H1 (cell line): ENCODE results near the gene SMYD3. TPM values are rescaled to one million over a fixed set of nuclear protein-coding genes. Genes with fewer than 3 reads are reported as not detected.

Source experiments
- CTCF ChIA-PET: fragments of 300-600 bp; sonication (Branson Sonifier 250); formaldehyde crosslinking; loops from one replicate; lab custom pipeline; 2021; ENCODE audit not compliant: partially characterized antibody; lab: Charles Lee
- POLR2A ChIA-PET: fragments of 300-600 bp; sonication (Branson Sonifier 250); formaldehyde crosslinking; loops from one replicate; lab custom pipeline; 2021; ENCODE audit warnings: inconsistent platforms; ENCODE audit not compliant: partially characterized antibody; lab: Charles Lee
- DNase-seq, 2 experiments: peaks; one replicate each; pipeline versions ENCODE4 v3.0.0 to v3.0.0-alpha.2; 2010 to 2022; ENCODE audit warnings: low spot score in 2 of 2, low read depth in 1 of 2, mixed read lengths in 1 of 2
- FAIRE-seq: peaks from 2 replicates; lab custom pipeline; 2011; peaks lifted over from hg19 to GRCh38; lab: Jason Lieb, UNC
- H2AFZ ChIP-seq: 2 replicates; pipeline ENCODE4 v1.8.1; 2012; ENCODE audit warnings: low read length, inconsistent platforms
- H2AK5ac ChIP-seq: 2 replicates; pipeline ENCODE4 v1.6.1; 2013; ENCODE audit warnings: low read depth, low read length
- H2BK120ac ChIP-seq: replicated peaks from 2 replicates; pipeline ENCODE3; 2013; ENCODE audit warnings: low read depth, low read length, inconsistent platforms
- H2BK12ac ChIP-seq: 2 replicates; pipeline ENCODE4 v1.6.1; 2013; ENCODE audit warnings: low read depth, low read length
- H2BK15ac ChIP-seq: 2 replicates; pipeline ENCODE4 v1.6.1; 2013; ENCODE audit warnings: low read length
- H2BK20ac ChIP-seq: 2 replicates; pipeline ENCODE4 v1.6.1; 2013; ENCODE audit warnings: low read length
- H2BK5ac ChIP-seq: 2 replicates; pipeline ENCODE4 v1.6.1; 2013; ENCODE audit warnings: low read depth, low read length
- H3K14ac ChIP-seq: 2 replicates; pipeline ENCODE4 v1.6.1; 2013; ENCODE audit warnings: inconsistent platforms; ENCODE audit not compliant: insufficient read length
- H3K18ac ChIP-seq: 2 replicates; pipeline ENCODE4 v1.6.1; 2013; ENCODE audit warnings: low read length; ENCODE audit errors: extremely low read depth
- H3K23ac ChIP-seq: 2 replicates; pipeline ENCODE4 v1.6.1; 2013; ENCODE audit warnings: inconsistent platforms; ENCODE audit not compliant: insufficient read length
- H3K23me2 ChIP-seq: 2 replicates; pipeline ENCODE4 v1.6.1; 2013; ENCODE audit warnings: low read depth, low read length
- H3K27ac ChIP-seq: 2 replicates; pipeline ENCODE4 v1.6.1; 2011; ENCODE audit warnings: low read depth, low read length, inconsistent platforms
- H3K27me3 ChIP-seq, 4 experiments: replicated peaks in 1 of 4; 1 replicate in 1 of 4; 2 replicates in 3 of 4; pipeline versions ENCODE4 v1.6.1 to v1.8.1; 2011 to 2013; ENCODE audit warnings: low read length in 3 of 4, mild to moderate bottlenecking in 3 of 4, inconsistent platforms in 2 of 4, mixed read lengths in 2 of 4, moderate library complexity in 1 of 4; ENCODE audit not compliant: control insufficient read depth in 3 of 4, insufficient read depth in 3 of 4; ENCODE audit errors: extremely low read depth in 1 of 4
- H3K36me3 ChIP-seq, 4 experiments: 2 replicates each; pipeline versions ENCODE4 v1.6.1 to v1.8.1; 2011 to 2013; ENCODE audit warnings: mild to moderate bottlenecking in 4 of 4, low read length in 3 of 4, moderate library complexity in 2 of 4, control low read depth in 1 of 4, inconsistent platforms in 1 of 4; ENCODE audit not compliant: insufficient read depth in 4 of 4, control insufficient read depth in 2 of 4
- H3K4ac ChIP-seq: replicated peaks from 2 replicates; pipeline ENCODE3; 2013; ENCODE audit warnings: low read length, low read depth, mixed read lengths, inconsistent platforms; ENCODE audit not compliant: insufficient read length
- H3K4me1 ChIP-seq, 4 experiments: replicated peaks in 1 of 4; 1 replicate in 1 of 4; 2 replicates in 3 of 4; pipeline versions ENCODE4 v1.6.1 to v1.8.1; 2011 to 2013; ENCODE audit warnings: low read length in 3 of 4, inconsistent platforms in 2 of 4, mixed read lengths in 1 of 4; ENCODE audit not compliant: insufficient read depth in 4 of 4, control insufficient read depth in 3 of 4
- H3K4me2 ChIP-seq, 2 experiments: 2 replicates each; pipeline versions ENCODE4 v1.6.1 to v1.8.1; 2011 to 2013; ENCODE audit warnings: low read depth in 2 of 2, low read length in 2 of 2, control low read depth in 1 of 2, inconsistent platforms in 1 of 2, mild to moderate bottlenecking in 1 of 2; ENCODE audit not compliant: insufficient read depth in 1 of 2
- H3K4me3 ChIP-seq, 4 experiments: fragments of 200-600, 300-600 bp in 1 of 4; sonication (generic), shearing (Covaris generic), sonication (Bioruptor Twin) in 1 of 4; 2 replicates each; pipeline versions ENCODE4 v1.5.1 to v1.8.1; 2011 to 2016; ENCODE audit warnings: low read length in 4 of 4, low read depth in 3 of 4, control low read depth in 2 of 4, inconsistent platforms in 2 of 4, mild to moderate bottlenecking in 2 of 4, mixed read lengths in 1 of 4, moderate library complexity in 1 of 4; ENCODE audit not compliant: insufficient read depth in 2 of 4; ENCODE audit errors: extremely low read depth in 1 of 4
- H3K56ac ChIP-seq: replicated peaks from 2 replicates; pipeline ENCODE3; 2013; ENCODE audit warnings: low read depth, mild to moderate bottlenecking, mixed read lengths, low read length, inconsistent platforms; ENCODE audit not compliant: insufficient read length
- H3K79me1 ChIP-seq: 2 replicates; pipeline ENCODE4 v1.6.1; 2013; ENCODE audit warnings: low read depth, low read length, control low read depth
- H3K79me2 ChIP-seq, 2 experiments: 2 replicates each; pipeline versions ENCODE4 v1.6.1 to v1.8.1; 2012 to 2013; ENCODE audit warnings: low read length in 2 of 2, mild to moderate bottlenecking in 2 of 2, inconsistent platforms in 1 of 2; ENCODE audit not compliant: insufficient read depth in 2 of 2, control insufficient read depth in 1 of 2
- H3K9ac ChIP-seq, 4 experiments: replicated peaks in 1 of 4; 1 replicate in 1 of 4; 2 replicates in 3 of 4; pipeline versions ENCODE4 v1.6.1 to v1.8.1; 2011 to 2013; ENCODE audit warnings: low read depth in 3 of 4, low read length in 3 of 4, control low read depth in 2 of 4, mild to moderate bottlenecking in 2 of 4, moderate library complexity in 2 of 4, inconsistent platforms in 1 of 4; ENCODE audit errors: extremely low read depth in 1 of 4
- H3K9me3 ChIP-seq, 2 experiments: 2 replicates each; pipeline versions ENCODE4 v1.6.1 to v1.8.1; 2012 to 2013; ENCODE audit warnings: mild to moderate bottlenecking in 2 of 2, moderate library complexity in 2 of 2, control low read depth in 1 of 2, inconsistent platforms in 1 of 2, low read depth in 1 of 2, low read length in 1 of 2, mixed read lengths in 1 of 2; ENCODE audit not compliant: insufficient read depth in 2 of 2
- H4K20me1 ChIP-seq, 2 experiments: replicated peaks in 1 of 2; 2 replicates each; pipeline versions ENCODE3 to v1.8.1; 2011 to 2013; ENCODE audit warnings: inconsistent platforms in 2 of 2, low read length in 2 of 2, mild to moderate bottlenecking in 1 of 2; ENCODE audit not compliant: insufficient read depth in 2 of 2, control insufficient read depth in 1 of 2
- H4K5ac ChIP-seq: 2 replicates; pipeline ENCODE4 v1.6.1; 2013; ENCODE audit warnings: low read length, low read depth, mixed read lengths, inconsistent platforms; ENCODE audit not compliant: insufficient read length
- H4K8ac ChIP-seq: 2 replicates; pipeline ENCODE4 v1.8.0; 2013; ENCODE audit warnings: mild to moderate bottlenecking, moderate library complexity, low read length, inconsistent platforms; ENCODE audit not compliant: insufficient read depth; ENCODE audit errors: extremely low read depth
- H4K91ac ChIP-seq: replicated peaks from 2 replicates; pipeline ENCODE3; 2013; ENCODE audit warnings: low read length, mixed read lengths, inconsistent platforms; ENCODE audit not compliant: insufficient read length
- CEBPB ChIP-seq: IDR thresholded peaks from 2 replicates; pipeline ENCODE4 v1.6.1; 2012; ENCODE audit warnings: low read depth, low read length
- JUN ChIP-seq: IDR thresholded peaks from 2 replicates; pipeline ENCODE4 v1.6.1; 2011; ENCODE audit warnings: low read depth, mild to moderate bottlenecking, improper control_type of control experiment, low read length
- POLR2AphosphoS5 ChIP-seq: IDR thresholded peaks from 2 replicates; pipeline ENCODE4 v1.6.1; 2011; ENCODE audit warnings: low read depth, low read length
- SIRT6 ChIP-seq: IDR thresholded peaks from one replicate; pipeline ENCODE4 v1.7.1; 2012; ENCODE audit warnings: low read length, inconsistent platforms
- WGBS, 2 experiments: shearing (Covaris generic) in 1 of 2; methylation state at CpG; one replicate each; pipeline versions ENCODE4 v1.1.6 to v1.1.7; 2013 to 2015; ENCODE audit warnings: low lambda C conversion rate in 2 of 2, mixed read lengths in 2 of 2, inconsistent platforms in 1 of 2, low coverage in 1 of 2, missing lambda C conversion rate in 1 of 2; ENCODE audit not compliant: insufficient replicate concordance in 2 of 2, insufficient coverage in 1 of 2, insufficient read length in 1 of 2; ENCODE audit errors: extremely low coverage in 1 of 2, missing lambda C conversion rate in 1 of 2; 5-methylcytosine and 5-hydroxymethylcytosine counted together
- polyA plus RNA-seq, 7 experiments: library from polyadenylated mRNA; depleted of rRNA in 3 of 7; stranded (reverse) in 5 of 7; unstranded in 2 of 7; fragments of >200 nt in 5 of 7; fragments of 200-250 nt in 2 of 7; gene quantifications; 1 replicate in 5 of 7; 2 replicates in 1 of 7; 4 replicates in 1 of 7; pipeline versions ENCODE4 v1.2.1 to v1.2.3, GENCODE V29; 2011 to 2013; ENCODE audit warnings: missing spikeins in 2 of 7, mixed read lengths in 2 of 7
- total RNA-seq: library from RNA; stranded (reverse); fragmentation: NEBNext Ultra II Directional; extraction: Animal tissue kit (Norgen Biotek cat#: 25700); gene quantifications from 2 replicates; pipeline ENCODE4 v1.2.1, GENCODE V29; 2021

Gene SMYD3
- total and polyA plus RNA-seq, 2 of the 8 experiments (the other 6 are each of a cell fraction or from before 2014, with no cell fraction given): 17.3 to 25.4 TPM

DNA sequence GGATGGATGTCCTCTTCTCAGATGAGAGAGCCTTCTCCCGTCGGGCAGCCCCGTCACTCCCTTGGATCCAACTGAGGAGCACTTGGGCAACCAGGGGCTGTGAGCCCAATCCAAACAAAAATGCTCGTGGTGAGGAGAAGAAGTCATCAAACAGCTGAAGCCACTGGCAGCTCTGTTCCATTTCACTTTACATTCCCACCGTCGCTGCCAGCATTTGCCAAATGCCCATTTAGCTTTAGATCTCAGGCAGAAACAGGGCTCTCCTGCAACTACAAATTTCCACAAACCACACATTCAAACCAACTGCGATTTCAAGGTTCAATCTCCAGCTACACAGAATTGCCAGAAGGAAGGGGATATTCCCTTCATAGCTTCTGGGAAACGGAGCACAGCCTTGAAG lies 634.6 kb downstream of the SMYD3 start:
- Histone ChIP-seq H3K79me1 (no peaks in the 10 kb centered on the region), H2BK120ac (no peak overlapping the region), H3K56ac (no peak overlapping the region), H4K20me1 (no peaks in the 10 kb centered on the region), H3K18ac (no peak overlapping the region), H3K27ac (no peak overlapping the region), H2AFZ (no peak overlapping the region), H2BK5ac (no peak overlapping the region), H3K27me3 (no peaks in the 10 kb centered on the region), H2AK5ac (no peak overlapping the region), H4K5ac (no peak overlapping the region), H2BK15ac (no peak overlapping the region), H3K4me2 (no peak overlapping the region), H3K4me1 (no peaks in the 10 kb centered on the region), H4K8ac (no peak overlapping the region), H3K9me3 (no peaks in the 10 kb centered on the region), H3K4ac (no peak overlapping the region), H3K36me3 (no peaks in the 10 kb centered on the region), H3K14ac (no peak overlapping the region), H2BK20ac (no peak overlapping the region), H3K79me2 (no peaks in the 10 kb centered on the region), H3K23me2 (no peaks in the 10 kb centered on the region), H3K9ac (no peak overlapping the region), H2BK12ac (no peak overlapping the region), H3K23ac (no peak overlapping the region), H4K91ac (no peak overlapping the region), H3K4me3 (no peak overlapping the region)
- WGBS, 2 experiments: 97% methylated on average over 8 of the region's 8 CpGs; no CpG with 5 or more reads in 1 of the 2 experiments
- CTCF ChIA-PET: interaction anchor here (0.6 to 5.8 kb wide), 4 partner anchors 9 to 915 kb away, joined by 3 to 25 read pairs (median 12); no protein-coding TSS in a partner anchor
- FAIRE-seq: no peak
- no peak for DNase-seq
- TF ChIP-seq CEBPB (no peak), SIRT6 (no peak), POLR2AphosphoS5 (no peak), JUN (no peak)
- POLR2A ChIA-PET: no interaction called here
